ENCODE data around the gene KIF6.

KIF6 gene

DNA sequence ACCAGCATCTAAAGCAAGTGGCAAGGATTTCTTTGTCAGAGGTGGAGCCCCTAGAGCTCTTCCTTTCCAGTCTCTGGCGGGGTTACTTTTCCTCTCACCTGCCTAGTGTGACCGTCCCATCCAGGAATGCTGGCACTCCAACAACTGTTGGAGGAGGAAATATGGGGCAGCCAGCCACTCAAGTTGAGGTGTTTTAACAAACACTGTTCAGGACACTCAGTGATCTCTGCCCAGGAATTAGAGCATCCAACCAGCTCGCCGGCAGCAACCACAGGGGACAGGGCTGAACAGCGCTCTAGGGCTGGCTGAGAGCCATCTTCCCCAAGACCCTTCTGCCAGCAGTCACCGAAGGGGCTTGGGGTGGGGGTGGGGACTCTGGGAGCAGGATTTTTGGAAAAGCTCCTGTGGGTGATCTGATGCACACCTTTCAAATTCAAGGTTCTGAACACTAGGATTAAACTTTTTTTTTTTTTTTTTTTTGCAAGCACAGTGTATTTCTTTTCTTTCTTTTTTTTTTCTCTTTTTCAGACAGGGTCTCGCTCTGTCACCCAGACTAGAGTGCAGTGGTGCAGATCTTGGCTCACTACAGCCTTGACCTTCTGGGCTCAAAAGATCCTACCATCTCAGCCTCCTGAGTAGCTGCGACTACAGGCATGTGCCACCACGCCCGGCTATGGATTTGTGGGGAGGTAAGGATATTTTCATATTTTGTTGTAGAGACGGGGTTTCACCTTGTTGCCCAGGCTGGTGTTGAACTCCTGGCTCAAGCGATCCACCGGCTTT, 374.3 kb downstream of the KIF6 start:
- DNase-seq (ENCODE audit: low read depth, low spot score), result no peak

DNA sequence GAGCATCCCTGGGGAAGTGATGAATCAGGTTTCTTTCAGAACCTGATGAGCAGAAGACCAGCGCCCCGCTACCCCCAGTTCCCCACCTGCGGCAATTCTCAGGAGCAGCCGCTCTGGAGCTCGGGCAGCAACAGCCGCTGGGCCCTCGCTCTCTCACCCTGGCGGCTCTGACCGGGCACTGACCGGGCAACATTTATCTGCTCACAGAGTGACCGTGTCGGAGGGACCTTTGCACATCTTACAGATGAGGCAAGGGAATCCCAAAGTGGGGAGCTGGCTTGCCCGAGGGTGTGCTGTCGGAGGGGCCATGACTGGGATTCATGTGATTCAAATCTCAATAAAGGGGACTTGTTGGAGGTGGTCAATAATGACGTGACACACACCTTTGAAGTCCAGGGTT, 376.5 kb downstream of the KIF6 start:
- DNase-seq (ENCODE audit: low read depth, low spot score), result no peak

DNA sequence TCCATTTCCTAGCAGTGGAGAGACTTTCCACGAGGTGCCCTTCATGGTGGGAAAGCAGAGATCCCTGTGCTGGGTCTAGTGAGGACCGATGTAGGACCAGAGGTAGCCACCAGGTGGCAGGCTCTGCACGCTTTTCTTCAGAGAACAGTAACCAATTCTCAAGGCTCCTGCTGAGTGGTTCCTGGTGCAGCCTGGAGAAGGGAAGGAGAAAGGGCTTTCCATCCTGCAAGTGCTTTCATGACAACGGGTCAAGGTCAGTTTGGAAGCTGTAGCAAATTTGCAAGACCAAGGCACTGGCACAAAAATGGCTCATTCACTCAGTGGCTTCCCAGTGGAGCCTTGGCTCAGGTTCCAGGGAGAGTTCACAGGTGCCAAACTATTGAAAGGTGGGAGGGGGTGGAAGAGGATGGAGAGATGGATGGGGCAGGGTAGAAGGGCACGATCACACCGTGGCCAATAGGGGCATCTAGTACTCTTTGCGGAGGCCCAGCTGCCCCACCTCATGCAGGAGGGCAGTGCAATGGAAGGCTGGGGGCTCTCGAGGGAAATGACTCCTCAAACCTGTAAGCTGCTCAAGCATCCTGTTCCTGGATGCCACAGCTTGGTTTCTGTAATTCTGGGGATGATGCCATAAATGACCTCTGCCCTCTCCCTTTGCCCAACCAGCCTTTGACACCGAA, 377.2 kb downstream of the KIF6 start:
- no peak for DNase-seq (ENCODE audit: low read depth, low spot score)

- DNase-seq (ENCODE audit: low read depth, low spot score), result no peak
These were observed 378.0 kb downstream of the KIF6 start for GRCh38 chr6:39347206-39347605.

DNA sequence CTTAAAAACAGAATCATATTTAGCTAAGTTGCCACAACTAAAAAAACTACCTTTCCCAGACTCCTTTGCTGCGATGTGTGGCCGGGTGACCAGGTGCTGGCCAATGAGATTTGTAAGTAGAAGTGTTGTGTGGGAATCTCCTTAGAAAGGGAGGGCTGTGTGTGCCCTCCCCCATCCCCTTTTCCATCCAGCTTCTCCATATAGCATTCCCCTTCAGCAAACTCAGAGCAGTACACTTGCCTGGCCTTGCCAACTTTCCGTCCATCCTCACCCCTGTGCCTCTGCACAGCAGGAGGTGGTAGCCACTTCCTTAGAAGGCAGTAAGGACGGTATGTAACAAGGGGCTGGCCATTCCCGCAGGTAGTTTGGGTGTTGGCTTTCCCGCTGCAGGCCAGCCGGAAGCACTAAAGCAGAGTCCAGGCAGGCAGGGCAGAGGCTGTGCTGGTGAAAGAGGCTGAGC, 380.4 kb downstream of the KIF6 start:
- no peak for DNase-seq (ENCODE audit: low read depth, low spot score)

GRCh38 chr6:39343396-39343870, 381.8 kb downstream of the KIF6 start:
- DNase-seq (ENCODE audit: low read depth, low spot score), result no peak

GRCh38 chr6:39342692-39343395, 382.4 kb downstream of the KIF6 start:
- DNase-seq (ENCODE audit: low read depth, low spot score), result no peak

DNA sequence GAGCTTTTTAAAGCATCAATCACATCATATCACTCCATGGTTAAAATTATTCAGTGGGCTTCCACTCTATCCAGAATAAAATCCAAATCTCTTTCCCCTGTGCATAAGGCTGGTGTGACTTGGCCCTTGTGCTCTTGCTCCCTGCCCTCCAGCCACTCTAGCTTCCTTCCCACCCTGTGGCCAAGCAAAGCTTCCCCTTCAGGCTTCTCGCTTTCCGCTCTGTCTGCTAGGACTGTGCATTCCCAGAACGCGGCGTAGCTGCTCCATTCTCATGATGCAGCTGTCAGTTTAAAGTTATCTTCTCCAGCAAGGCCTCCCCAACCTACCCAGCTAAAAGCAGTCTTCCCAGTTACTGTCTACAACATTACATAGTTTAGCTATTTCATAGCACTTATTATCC, 383.3 kb downstream of the KIF6 start:
- no peak for DNase-seq (ENCODE audit: low read depth, low spot score)

DNA sequence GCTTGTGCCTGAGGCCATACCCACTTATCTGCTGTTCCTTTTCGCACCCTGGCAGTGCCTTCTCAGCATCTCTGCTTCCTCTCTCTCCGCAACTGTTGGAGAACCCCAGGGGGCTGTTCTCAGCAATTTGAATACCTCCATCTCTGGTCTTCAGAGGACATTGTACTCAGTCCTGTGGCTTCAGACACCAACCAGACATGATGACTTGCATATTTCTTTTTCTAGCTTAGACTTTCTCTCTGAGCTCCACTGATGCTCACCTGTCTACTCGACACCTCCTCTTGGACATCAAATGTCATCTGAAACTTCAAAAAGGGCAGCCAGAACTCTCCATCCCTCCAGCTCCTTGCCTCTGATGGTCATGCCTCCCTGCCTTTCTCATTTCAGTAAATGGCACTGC, 383.9 kb downstream of the KIF6 start:
- no peak for DNase-seq (ENCODE audit: low read depth, low spot score)

DNA sequence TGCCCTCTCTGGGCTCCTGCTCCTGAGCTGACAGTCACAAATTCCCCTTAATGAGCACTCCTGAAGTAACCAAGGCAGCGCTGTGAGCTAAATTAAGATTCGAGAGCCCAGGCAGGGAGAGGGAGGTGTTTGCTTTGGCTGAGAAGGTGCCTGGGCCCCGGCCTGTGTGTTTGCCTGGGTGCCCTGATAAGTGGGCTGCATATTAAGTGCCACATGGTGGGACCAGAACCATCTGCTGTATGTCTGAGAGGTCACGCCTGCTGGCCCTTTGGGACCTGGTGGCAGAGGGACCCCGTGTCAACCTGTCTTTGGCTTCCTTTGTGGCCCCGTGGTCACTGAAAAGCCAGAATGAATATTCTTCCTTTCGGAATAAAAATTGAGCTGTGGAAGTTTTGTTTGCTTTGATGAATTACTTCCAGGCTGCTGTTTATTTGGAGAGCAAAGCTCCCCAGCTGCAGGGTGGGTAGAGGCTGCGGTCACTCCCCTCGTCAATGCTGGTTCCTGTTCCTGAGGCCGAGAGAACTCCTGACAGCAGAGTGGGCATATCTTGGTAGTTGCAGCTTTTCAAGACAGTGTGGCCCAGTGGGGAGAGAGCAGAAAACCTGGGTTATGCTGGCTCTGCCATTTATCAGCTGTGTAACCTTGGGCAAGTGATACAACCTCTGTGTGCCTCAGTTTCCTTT, 385.2 kb downstream of the KIF6 start:
- DNase-seq (ENCODE audit: low read depth, low spot score), result no peak

- no peak for DNase-seq (ENCODE audit: low read depth, low spot score)
These were observed 385.9 kb downstream of the KIF6 start for GRCh38 chr6:39339096-39339867.

GRCh38 chr6:39338397-39338796, 386.8 kb downstream of the KIF6 start:
- DNase-seq (ENCODE audit: low read depth, low spot score), result no peak

DNA sequence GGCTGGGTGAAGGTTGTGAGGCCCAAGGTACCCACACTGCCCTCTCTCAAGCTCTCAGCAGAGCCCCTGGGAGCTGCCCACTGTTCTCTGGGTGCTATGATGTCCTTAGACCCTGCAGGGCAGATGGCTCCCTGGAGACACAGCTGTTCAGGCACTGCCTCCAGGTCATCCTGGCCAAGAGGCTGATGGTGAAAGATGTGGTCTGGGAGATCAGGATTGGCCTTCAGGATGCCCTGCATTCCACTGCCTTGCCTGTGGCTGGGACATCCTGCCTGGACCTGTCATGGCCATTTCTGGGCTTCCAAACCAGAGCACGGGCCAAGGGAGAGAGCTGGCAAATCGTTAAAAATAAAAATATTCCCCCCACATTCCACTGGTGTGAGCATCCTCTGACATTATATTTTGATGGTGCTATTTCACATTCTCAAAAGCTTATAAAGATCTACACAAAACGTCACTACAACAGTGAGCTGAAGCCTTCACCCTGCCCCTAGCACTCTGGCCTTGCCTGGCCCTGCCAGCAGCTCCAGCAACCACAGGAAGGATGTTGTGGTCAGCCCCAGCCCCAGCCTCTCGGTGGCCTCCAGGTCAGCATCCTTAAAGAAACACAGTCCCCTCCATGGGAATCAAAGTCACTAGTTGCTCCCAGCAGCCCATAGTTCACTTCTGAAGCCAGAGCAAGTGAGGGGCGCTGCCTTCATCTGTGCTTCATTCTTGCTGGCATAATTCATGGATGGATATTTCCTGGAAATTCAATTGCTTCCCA, 389.2 kb downstream of the KIF6 start:
- DNase-seq (ENCODE audit: low read depth, low spot score), result no peak

- DNase-seq (ENCODE audit: low read depth, low spot score), result no peak
These were observed 391.4 kb downstream of the KIF6 start for GRCh38 chr6:39333644-39334438.

DNA sequence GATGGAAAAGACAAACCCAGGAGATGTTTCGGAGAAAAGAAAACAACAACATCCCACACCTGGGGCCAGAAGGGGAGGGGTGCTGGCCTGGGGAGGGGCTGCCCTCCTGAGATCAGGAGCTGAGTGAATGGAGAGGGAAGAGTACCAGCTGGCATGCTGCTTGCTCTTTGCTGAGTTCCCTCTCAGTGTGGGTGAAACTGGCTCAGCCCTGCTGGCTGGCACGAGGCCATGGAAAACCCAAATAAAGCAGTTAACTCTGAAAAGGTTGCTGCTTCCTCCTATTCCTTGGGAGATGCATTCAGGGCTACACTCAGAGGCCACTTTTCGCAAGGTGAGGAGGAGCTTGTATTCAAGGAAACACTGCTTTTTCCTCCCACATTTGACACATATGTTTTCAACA, 394.7 kb downstream of the KIF6 start:
- no peak for DNase-seq (ENCODE audit: low read depth, low spot score)

GRCh38 chr6:39330057-39330456, 395.2 kb downstream of the KIF6 start:
- no peak for DNase-seq (ENCODE audit: low read depth, low spot score)

GRCh38 chr6:39328066-39328465, 397.1 kb downstream of the KIF6 start:
- no peak for DNase-seq (ENCODE audit: low read depth, low spot score)

GRCh38 chr6:39327507-39327906, 397.7 kb downstream of the KIF6 start:
- no peak for DNase-seq (ENCODE audit: low read depth, low spot score)

DNA sequence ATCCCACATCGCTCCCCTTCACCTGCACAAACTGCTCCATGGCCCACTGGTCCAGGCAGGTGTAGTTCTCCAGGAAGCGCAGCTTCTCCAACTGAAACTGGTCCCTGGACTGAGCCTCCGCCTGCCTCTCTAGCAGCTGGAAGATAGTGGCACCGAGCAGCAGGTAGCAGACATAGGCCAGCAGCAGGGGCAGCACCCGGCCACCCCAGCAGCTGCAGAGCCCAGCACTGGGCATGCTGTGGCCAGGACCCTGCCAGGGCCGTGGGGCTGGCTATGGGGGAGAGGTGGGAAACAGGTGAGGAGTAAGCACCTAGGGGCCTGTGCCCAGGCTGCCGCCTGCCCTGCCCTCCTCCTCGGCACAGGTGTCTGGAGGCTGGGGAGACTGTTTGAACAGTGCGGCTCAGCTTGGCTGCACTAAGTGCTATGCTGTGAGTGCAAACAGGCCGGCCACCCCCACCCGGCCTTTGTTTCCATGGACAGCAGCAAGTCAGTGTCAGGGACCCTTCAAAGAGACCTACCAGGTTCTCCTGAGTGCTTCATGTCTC, 402.8 kb downstream of the KIF6 start, which contains the start of gene KCNK16:
Gene KCNK16 (minus strand): TSS at position 397 of the 545 bp plus-strand sequence. CDS start 162 bp downstream, at position 235.
- no peak for DNase-seq (ENCODE audit: low read depth, low spot score)

Data from activated naive CD8-positive, alpha-beta T cell treated with anti-CD3 and anti-CD28 coated beads, Interleukin-2, amount 50 U/mL, for 16 hours (primary cell).